Raji (cell line): ENCODE data around the gene ROR1.

Experiments
- POLR2A ChIP-seq: IDR thresholded peaks from 2 replicates; pipeline ENCODE4 v1.6.1; 2011; ENCODE audit warnings: low read depth, low read length, control low read depth; ENCODE audit not compliant: insufficient read depth

Gene ROR1

DNA sequence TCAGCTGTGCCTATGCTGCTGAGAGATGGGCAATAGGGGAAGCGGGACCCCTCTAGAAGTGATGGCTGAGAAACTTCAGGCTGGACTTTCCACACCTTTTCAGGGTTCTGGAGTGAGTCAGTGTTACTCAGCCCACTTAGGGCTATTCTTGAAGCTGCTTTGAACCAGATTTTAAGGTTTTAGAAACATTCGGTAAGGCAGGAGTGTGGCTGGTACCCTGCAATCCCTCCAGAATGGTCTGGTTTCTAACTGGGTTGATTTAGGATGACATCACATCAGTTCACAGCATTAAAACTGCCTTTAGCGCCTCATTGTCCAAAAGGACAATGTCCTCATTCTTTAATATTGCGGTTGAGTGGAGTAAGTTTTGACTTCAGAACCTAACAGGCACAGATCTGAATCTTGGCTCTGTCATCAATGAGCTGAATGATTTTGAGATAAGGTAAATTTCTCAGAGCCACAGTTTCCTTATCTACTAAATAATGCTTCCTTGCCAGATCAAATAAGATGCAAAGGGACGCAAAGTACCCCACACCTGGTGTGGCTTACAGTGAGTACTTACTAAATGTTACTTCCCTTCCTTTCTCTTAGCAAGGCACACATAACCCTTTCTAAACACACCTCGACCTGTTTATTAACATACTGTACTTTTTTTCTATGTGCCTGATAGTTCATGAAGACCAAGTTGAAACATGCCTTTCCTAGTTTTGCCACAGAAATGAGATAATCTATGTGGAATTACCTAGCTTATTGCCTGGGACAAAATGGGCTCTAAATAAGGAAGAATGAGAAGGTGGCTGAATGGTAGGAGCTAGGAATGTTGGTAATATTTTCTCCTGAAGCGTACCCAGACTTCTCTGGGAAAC lies 209.8 kb downstream of the ROR1 start:
- no peak for TF ChIP-seq POLR2A

GRCh38 chr1:63984257-63984929 lies 210.6 kb downstream of the ROR1 start:
- TF ChIP-seq POLR2A = no peak

- no peak for TF ChIP-seq POLR2A
These were observed 211.1 kb downstream of the ROR1 start for GRCh38 chr1:63984930-63985290.

DNA sequence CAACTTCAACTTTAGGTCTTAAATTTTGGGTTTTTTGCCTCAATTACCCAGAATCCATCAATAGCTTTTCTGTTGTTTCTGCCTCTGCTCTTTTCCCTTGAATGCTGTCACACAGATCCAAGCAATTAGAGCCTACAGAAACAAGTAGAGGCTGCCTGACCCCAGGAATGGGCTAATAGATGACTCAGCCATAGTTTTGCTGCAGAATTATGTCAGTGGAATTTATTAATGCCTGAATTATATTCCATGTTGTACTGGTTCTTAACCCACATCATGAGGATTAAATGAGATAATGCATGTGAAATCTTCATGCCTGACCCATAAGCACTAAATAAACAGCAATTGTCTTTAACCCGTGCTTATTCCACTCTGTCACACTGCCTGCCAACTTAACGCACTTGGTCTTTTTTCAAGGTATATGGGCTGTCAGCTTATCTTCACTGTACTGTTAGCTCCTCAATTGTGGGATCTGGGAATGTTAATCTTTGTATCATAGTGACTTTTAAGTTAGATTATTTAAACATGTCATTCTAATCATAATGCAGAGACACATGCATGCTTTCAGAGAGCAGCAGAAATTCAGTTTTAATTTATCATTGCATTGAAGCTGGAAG lies 213.3 kb downstream of the ROR1 start:
- no peak for TF ChIP-seq POLR2A

DNA sequence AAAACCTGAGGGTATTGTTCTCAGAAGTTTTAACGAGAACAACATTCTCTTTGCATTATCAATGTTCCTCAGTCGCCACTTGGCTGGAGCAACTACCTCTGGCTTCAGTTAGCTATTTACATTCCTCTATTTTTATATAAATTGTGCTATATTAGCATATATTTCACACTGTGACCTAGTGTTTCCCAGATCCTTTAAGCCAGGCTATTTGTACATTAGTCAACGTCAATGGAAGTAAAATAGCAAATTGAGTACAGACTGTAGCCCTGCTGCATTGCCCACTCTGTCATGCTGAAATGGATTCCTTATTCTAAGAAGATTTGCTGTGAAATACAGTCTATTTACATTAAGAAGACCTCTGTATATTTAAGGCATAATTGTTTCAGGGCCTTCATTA lies 213.8 kb downstream of the ROR1 start:
- no peak for TF ChIP-seq POLR2A

DNA sequence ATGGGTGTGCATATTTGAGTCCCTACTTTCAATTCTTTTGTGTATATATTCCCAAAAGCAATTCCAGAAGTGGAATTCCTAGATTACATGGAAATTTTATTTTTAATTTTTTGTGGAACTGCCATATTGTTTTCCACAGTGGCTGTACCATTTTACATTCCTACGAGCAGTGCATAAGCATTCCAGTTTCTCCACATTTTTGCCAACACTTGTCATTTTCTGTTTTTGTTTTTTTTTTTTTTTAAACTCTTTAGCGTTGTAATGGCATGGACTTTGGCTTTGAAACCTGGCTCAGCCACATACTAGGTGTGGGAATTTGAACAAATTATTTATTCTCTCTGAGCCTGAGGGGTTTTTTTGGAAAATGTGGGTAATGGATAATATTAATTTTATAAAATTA lies 215.1 kb downstream of the ROR1 start:
- no peak for TF ChIP-seq POLR2A

GRCh38 chr1:63991685-63992084 lies 217.9 kb downstream of the ROR1 start:
- TF ChIP-seq POLR2A = no peak

DNA sequence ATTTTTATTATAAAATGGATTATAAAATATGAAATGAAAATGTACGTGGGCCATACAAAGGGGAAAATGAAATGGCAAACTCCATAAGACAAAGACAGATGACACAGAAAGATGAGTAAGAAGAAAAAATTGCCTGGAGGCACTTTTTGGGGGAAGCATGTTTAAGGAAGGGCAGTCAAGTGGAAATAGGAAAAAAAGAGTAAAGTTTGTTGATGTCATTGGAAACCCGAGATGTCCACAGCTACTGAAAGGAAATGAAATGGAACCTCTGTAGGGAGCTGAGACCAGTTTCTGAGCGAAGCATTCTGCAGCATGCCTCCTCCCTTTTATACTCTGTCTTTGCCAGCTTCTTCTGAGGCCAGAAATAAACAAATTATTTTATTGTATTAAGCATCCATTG lies 226.2 kb downstream of the ROR1 start:
- TF ChIP-seq POLR2A = no peak

DNA sequence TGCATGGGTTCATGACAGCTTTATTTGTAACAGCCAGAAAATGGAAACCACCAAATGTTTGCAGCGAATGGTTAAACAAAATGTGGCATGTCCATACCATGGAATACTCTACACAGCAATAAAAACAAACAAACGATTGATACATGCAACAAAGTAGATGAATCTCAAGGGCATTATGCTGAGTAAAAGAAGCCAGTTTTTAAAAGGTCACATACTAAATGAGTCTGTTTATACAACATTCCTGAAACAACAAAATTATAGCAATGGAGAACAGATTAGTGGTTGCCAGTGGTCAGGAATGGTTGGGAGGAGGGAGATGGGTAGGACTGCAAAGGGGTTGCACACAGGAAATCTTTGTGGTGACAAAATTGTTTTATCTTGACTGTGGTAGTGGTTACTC lies 227.2 kb downstream of the ROR1 start:
- no peak for TF ChIP-seq POLR2A

GRCh38 chr1:64004451-64005025 lies 230.7 kb downstream of the ROR1 start:
- TF ChIP-seq POLR2A = no peak

DNA sequence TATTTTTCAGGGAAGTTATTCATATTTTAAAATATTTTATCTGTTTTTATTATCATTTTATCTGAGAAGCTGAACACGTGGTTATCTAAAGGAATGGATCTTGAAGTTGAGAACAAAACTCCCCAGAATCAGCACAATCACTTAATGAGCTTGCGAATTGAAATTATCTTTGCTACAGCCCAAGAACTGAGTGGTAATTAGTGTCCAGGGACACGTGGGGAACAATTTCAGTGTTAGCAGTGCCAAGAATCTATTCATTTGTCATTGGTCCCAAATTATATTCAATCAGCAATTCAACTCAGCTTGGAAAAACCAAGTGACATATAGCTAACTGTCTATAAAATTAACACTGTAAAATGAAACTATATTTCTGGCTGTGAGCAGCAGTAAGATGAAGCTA lies 232.0 kb downstream of the ROR1 start:
- TF ChIP-seq POLR2A = no peak

DNA sequence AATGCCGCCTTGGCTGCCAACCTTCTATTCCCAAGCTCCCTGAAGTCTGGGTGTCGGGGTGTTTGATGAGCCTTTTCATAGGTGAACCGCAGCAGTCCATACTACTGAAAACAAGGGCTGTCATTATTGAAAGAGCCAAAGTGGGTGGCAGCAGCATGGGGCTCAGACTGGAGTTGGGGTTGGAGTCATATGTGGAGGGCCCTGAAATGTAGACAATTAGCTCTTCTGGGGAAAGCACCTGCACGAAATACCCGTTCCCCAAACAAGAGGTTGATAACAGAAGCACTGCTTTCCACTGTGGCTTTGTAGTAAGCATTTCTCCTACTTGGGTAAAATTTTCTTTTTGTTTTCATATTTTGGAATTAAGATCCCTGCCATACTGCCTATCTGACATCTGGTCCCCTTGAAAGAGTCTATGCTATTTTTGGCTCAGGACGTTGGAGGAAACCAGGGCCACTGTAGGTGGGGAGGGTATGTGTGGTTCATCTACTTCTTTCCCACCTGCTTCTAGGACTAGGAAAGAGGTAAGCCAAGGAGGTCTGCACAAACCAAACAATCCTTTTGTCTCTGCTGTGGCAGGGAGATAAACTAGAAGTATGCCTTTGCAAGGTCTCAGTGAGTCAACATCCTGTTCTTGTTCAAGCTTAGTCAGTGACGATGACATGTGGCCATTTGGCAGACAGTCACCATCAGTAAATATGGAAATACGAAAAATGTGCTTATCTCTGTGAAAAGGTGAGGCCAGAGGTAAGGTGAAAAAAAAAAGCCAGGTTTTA lies 232.6 kb downstream of the ROR1 start:
- TF ChIP-seq POLR2A = no peak

GRCh38 chr1:64010316-64010715 lies 236.5 kb downstream of the ROR1 start:
- TF ChIP-seq POLR2A = no peak

DNA sequence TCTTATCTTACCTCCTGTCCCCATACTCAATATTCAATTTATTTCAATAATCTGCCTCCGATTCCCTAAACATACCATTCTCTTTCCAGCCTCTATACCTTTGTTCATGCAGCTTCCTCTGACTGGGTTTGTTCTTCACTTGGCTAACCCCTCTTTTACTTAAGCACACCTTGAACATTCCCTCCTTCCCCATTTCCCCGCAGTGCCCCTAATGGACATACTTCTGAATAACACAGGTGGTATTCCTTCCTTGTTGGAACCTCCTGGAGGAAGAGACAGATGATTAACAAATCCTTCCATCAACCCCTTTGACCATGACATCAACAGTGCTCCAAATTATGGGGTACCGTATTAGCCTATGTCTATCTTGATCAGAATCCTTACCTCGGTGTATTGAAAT lies 239.6 kb downstream of the ROR1 start:
- TF ChIP-seq POLR2A = no peak

DNA sequence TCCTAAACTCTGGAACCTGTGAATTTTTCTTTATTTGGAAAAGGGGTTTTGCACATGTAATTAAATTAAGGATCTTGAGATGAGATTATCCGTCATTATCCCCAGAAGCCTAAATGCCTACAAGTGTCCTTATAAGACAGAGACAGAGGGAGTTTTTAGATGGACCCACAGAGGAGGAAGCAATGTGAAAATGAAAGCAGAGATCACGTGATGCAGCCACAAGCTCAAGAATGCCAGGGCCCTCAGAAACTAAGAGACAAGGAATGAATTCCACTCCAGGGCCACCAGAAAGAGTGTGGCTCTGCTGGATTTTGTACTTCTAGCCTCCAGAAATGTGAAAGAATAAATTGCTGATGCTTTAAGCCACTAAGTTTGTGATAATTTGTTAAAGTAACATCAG lies 246.0 kb downstream of the ROR1 start:
- no peak for TF ChIP-seq POLR2A
